C1 segment of cervical spinal cord (tissue), 14 donors: ENCODE measurements around the gene HPCAL1.
"Not testable (repeated sequence)": the region's sequence is repeated elsewhere in the genome, so short reads cannot be mapped to it uniquely, and the experiment has no call there.

Experiments
- DNase-seq, 14 donors: peaks; one replicate each; lab custom pipeline; 2025; lab: John Stamatoyannopoulos, UW

Gene HPCAL1

GRCh38 chr2:10457195-10457594 is 154.5 kb downstream of the HPCAL1 start:
- not testable (repeated sequence) for DNase-seq

GRCh38 chr2:10457846-10458598 is 155.3 kb downstream of the HPCAL1 start:
- DNase-seq, result no peak

DNA sequence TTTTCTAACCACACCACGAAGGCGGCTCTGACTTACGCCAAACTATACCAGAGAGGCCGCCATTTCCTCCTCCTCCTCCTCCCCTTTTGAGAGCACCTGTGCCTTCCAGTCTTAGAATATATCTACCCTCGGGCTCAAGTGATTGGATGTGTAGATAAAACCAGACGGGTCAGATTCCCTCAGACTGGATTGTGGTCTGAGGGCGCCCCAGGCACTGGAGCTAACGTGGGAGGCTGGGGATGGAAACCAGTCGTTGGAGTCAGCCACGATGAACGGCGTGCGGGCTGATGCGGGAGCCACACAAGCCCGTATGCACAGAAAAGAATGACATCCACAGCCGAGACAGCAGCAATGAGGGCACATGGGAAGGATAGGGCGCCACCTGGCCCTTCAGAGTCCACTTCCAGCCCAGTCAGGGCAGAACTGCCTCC is 157.7 kb downstream of the HPCAL1 start:
- no peak for DNase-seq

- DNase-seq, result no peak
Observed at GRCh38 chr2:10462178-10463083, 159.7 kb downstream of the HPCAL1 start.

- no peak for DNase-seq
Observed at GRCh38 chr2:10465910-10466309, 163.2 kb downstream of the HPCAL1 start.

DNA sequence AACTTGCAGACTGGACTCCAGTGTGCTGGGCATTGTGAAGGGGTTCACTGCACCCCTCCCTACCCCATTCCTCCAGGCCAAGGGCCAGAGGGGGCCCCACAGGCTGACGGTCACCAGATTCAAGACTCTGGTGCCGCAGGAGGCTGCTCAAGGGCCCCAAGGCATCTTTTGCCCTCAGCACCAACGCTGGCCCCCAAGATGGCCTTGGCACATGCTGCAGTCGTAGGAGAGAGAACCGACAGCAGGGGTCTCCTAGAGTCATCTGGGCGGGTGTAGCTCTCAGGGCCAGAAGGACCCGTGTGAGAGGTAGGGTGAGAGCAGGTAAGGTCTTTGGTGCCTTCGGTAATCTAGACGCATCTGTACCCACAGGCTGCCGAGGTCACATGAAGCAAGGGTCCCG is 164.1 kb downstream of the HPCAL1 start:
- no peak for DNase-seq

GRCh38 chr2:10467401-10467800 is 164.7 kb downstream of the HPCAL1 start:
- no peak for DNase-seq

- DNase-seq, result no peak
Observed at GRCh38 chr2:10469301-10469700, 166.6 kb downstream of the HPCAL1 start.

DNA sequence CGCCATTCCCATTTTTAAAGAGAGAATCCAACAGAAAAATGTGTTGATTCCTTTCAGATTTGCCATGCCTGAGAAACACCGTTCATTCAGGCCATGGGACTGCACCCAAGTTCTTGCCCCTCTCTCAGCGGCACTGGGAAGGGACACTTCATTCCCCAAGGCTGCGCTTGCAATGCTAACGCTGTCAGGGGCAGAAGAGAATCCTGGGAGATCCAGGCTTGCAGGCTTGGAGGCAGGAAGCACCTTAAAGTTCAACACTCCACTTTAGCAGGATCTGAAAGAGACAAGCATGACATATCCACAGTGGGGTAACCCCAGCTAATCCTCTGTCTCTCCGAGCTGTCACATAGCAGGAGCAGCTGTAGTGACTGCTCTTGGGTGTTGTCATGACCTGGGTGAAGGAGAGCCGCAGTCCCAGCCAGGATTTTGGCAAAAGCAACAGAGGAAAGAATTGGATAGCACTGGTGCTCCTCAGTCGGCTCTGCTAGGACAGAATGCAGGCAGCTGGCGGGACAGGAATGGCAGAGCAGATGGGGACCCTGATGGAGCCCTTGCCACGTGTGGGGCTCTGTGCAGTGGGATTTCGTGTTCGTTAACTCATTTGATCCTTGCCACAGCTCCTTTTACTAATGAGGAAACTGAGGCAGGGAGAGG is 167.4 kb downstream of the HPCAL1 start:
- DNase-seq, result no peak

- DNase-seq, result no peak
Observed at GRCh38 chr2:10471046-10471571, 168.4 kb downstream of the HPCAL1 start.

GRCh38 chr2:10471955-10472354 is 169.3 kb downstream of the HPCAL1 start:
- DNase-seq, result no peak

- no peak for DNase-seq
Observed at GRCh38 chr2:10473121-10473756, 170.5 kb downstream of the HPCAL1 start.

DNA sequence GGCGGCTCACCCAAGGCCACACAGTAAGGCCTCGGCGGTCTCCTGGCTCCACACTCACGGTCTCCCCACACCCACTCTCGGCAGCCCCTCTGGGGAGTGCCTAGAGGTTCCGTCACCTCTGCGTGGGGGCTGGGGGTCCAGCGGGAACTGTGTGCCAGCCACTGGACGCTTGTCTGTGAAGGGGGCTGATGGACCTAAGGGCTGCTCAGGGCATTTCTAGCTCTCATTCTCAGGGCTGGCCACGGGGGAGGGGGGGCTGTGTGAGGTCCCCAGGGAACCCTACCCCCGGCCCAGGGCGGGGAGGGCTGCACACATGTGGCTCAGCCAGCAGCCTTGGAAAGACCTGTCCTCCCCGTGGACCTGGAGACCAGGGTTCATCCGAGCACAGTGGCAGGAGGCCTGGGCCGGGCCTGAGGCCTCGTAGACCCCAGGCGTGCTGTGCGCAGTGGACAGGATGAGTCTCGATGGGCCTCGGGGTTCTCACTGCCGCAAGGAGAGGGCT is 172.6 kb downstream of the HPCAL1 start:
- no peak for DNase-seq

DNA sequence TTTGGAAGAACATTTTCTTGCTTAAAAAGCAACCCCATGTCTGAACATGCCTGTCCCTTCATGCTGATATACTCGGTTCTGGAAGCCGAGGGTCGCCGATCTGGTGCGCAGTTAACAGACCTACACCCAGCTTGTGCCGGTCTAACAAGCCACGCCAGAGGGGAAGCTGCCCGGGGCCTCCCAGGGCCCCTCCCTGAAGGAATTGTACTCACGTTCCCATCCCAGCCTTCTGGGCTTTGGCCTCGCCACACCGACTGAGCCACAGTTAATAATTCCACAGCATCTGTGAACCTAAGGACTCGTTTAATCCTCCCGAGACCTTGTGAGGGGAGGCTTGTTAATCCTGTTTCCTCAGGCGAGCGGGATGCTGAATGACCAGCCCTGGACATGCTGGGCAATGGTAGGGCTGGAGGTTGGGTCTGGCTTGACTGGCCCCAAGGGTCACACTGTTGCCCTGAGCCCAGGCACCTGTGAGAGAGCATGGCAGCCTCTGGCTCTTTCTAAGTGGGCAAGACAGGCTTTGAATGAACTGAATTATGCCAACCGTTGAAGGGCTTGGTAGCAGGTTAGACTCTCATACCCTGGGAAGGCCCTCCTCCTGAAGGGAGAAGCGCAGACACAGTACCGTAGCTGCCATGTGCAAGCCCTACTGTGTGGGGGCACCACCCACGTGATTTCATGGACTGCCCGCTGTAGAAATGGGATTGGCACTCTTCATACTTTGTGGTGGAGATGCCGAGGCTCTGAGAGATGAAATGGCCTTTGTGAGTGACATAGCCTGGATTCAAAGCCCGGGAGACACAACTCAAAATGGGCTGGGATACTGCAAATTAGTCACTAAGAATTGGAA is 173.3 kb downstream of the HPCAL1 start:
- no peak for DNase-seq

DNA sequence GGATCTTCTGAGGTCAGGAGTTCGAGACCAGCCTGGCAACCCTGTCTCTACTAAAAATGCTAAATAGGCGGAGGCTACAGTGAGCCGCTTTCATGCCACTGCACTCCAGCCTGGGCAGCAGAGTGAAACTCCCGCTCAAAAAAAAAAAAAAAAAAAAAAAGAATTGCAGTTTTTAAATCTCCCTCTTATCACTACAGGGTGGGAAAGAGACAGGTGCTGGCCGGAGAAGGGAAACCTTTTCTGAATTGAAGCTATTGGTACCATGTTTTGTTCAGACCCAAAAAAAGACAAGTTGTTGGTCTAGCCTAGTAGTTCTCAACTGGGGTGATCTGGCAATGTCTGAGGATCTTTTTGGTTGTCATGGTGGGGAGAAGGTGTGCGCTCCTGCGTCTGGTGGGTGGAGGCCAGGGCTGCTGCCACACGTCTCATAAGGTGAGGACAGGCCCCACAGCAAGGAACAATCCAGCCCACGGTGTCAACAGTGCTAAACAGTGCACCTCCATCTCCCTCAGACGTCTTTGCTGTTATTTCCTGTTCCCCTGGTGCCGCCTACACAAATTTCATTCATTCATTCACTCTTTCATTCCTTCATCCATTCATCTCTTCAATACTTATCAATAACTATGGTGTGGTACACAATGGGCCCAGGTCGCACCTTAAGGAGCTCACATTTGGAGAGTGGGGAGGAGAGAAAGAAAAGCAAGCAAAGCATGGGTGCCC is 174.2 kb downstream of the HPCAL1 start:
- no peak for DNase-seq
